Left ventricle myocardium inferior (tissue), 1 donor: ENCODE results near the gene NCAPG2. TPM values are rescaled to one million over a fixed set of nuclear protein-coding genes. Genes with fewer than 3 reads are reported as not detected.

Experiments
- DNase-seq: peaks from one replicate; pipeline ENCODE4 v3.0.0-alpha.2; 2020
- H3K27ac ChIP-seq: fragments of 200-600 bp; replicated peaks from 2 replicates; pipeline ENCODE4 v1.8.0; 2021
- H3K27me3 ChIP-seq: fragments of 200-600 bp; 2 replicates; pipeline ENCODE4 v1.8.0; 2021; ENCODE audit warnings: low read depth
- H3K36me3 ChIP-seq: fragments of 200-600 bp; 2 replicates; pipeline ENCODE4 v1.8.0; 2021
- H3K4me1 ChIP-seq: fragments of 200-600 bp; 2 replicates; pipeline ENCODE4 v1.8.0; 2021
- H3K4me3 ChIP-seq: fragments of 200-600 bp; 2 replicates; pipeline ENCODE4 v1.8.0; 2021; ENCODE audit warnings: mild to moderate bottlenecking, moderate library complexity
- H3K9me3 ChIP-seq: fragments of 200-600 bp; replicated peaks from 2 replicates; pipeline ENCODE4 v1.8.0; 2021
- intact Hi-C: fragments of 100-400 bp; cut with micrococcal nuclease; formaldehyde crosslinking; loops from one replicate; pipeline ENCODE4 v1.11.0; 2022
- total RNA-seq: library from RNA; stranded (reverse); fragmentation: NEBNext Ultra II Directional; extraction: Animal tissue kit (Norgen Biotek cat#: 25700); gene quantifications from one replicate; pipeline ENCODE4 v1.2.1, GENCODE V29; 2021
- TF ChIP-seq, protein P1 (sequence below): fragments of 200-600 bp; IDR thresholded peaks from 2 replicates; pipeline ENCODE4 v1.8.0; 2021; ENCODE audit warnings: antibody characterized with exemption, mild to moderate bottlenecking, borderline replicate concordance
- donor health status: DM: no; HTN: yes; CAD: no; lungs with severe emphysema.

NCAPG2 gene
- total RNA-seq, 1 donor from 2014 or later = 3.7 TPM

DNA sequence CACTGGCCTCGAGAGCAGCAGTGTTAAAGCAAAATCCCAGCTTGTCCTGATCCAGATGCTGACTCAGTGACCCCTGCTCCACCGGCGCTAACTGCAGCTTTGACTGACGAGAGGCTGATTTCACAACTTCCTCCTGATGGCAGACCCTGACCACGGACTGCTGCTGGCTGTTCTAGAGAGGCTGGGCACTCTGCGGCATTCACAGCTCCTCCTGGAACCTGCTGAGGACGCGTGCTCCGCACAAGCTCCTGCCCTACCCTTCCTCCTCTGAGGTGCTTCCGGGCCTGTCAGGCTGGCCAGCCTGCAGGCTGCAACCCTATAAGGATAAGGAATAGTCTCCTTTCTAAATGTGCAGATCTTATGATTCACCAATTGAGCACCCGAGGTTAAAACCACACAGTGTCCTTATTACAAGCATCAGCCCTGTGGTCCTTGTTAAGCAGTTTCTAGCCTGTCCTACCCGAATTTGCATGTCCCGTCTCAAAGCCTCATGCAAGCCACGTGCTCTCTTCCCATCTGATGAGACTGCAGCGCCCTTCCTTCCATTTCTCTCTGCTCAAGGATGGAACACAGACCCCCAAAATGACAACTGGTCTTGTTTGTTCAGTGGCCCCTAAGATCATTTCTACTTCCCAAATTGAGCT is 35.5 kb upstream of the NCAPG2 start:
- H3K27ac ChIP-seq = no peak overlapping the region
- H3K27me3 ChIP-seq = no peaks in the 10 kb centered on the region
- H3K9me3 ChIP-seq = no peaks in the 10 kb centered on the region
- no peak overlapping the region for H3K4me3 ChIP-seq
- TF ChIP-seq, protein P1, sequence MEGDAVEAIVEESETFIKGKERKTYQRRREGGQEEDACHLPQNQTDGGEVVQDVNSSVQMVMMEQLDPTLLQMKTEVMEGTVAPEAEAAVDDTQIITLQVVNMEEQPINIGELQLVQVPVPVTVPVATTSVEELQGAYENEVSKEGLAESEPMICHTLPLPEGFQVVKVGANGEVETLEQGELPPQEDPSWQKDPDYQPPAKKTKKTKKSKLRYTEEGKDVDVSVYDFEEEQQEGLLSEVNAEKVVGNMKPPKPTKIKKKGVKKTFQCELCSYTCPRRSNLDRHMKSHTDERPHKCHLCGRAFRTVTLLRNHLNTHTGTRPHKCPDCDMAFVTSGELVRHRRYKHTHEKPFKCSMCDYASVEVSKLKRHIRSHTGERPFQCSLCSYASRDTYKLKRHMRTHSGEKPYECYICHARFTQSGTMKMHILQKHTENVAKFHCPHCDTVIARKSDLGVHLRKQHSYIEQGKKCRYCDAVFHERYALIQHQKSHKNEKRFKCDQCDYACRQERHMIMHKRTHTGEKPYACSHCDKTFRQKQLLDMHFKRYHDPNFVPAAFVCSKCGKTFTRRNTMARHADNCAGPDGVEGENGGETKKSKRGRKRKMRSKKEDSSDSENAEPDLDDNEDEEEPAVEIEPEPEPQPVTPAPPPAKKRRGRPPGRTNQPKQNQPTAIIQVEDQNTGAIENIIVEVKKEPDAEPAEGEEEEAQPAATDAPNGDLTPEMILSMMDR = no peak
- intact Hi-C loops = no loop called here
- peaks cover 92% of the 10 kb centered on the region for H3K36me3 ChIP-seq
- no peaks in the 10 kb centered on the region for H3K4me1 ChIP-seq
- no peak for DNase-seq

DNA sequence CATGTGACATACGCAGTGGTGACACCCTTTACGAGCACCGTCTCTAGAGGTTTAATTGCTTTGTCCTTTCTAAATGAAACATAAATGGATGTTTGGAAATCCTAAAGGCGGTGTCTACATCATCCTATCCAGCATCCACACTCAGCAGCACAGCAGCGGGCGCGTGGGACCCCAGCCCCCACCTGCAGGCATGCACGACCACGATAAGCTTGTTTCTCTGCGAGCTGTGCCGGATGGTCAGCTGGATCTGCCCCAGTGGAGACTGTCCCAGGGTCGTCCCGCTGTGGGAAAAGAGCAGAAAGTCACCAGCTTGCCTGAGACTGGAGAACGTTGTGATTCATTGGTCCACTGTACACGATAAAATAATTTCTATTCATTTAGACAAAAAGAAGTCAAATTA is 34.2 kb upstream of the NCAPG2 start:
- H3K4me1 ChIP-seq = no peaks in the 10 kb centered on the region
- TF ChIP-seq, protein P1 = no peak
- peaks cover 98% of the 10 kb centered on the region for H3K36me3 ChIP-seq
- H3K27me3 ChIP-seq = no peaks in the 10 kb centered on the region
- H3K27ac ChIP-seq = no peak overlapping the region
- no peak for DNase-seq
- intact Hi-C loops = no loop called here
- no peaks in the 10 kb centered on the region for H3K9me3 ChIP-seq
- H3K4me3 ChIP-seq = no peak overlapping the region

DNA sequence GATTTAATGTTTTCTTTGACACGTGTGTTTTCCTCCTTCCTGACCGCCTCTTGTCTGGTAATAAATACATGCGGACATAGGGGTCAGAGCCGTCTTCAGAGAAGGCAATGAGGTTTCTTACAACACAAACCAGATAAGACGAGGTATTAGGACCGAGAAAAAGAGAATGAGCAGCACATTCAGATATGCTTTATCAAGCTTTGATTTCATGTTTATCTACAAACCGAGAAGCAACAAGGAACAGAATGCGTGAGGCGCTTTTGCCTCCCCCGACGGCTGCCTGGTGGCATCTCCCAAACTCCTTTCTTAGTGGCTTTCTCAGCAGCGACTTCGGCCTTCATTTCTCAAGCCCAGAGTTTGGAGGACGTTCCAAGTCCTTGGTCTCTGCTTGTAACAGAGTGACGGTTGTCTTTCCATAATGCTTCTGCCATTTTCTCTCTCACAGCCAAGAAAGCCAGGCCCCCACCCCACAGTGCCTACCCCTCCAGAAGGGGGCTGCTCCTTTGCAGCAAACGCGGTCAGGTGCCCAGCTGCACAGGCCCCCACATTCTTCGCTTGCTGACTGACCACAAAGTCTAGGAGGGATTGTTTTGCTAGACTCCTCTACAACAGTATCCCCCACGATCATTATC is 32.6 kb upstream of the NCAPG2 start:
- no peak overlapping the region for H3K4me3 ChIP-seq
- H3K27me3 ChIP-seq = no peaks in the 10 kb centered on the region
- no peaks in the 10 kb centered on the region for H3K9me3 ChIP-seq
- H3K4me1 ChIP-seq = no peaks in the 10 kb centered on the region
- H3K27ac ChIP-seq = no peak overlapping the region
- TF ChIP-seq, protein P1 = no peak
- intact Hi-C loops = no loop called here
- H3K36me3 ChIP-seq = peaks cover 97% of the 10 kb centered on the region
- DNase-seq = no peak

DNA sequence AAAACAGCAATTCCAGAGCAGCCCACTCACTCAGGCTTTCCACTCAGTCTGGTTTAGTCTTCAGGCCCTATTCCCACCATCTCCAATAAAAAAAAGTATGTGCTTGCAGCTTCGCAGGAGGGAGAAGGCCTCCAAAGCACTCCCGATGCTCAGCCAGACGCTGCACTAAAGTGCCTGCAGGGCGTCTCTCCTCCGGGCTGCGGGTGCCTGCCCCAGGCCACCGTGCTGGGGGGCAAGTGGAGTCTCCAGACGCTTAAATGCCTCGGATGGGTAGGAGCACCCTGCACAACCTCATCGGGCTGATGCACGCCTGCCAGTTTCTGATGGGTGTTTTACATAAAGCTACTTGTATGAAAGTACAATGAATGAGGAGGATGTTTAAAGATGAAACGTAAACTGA is 31.3 kb upstream of the NCAPG2 start:
- DNase-seq = no peak
- Histone ChIP-seq H3K36me3 (peaks cover 97% of the 10 kb centered on the region), H3K4me1 (peaks cover under 1% of the 10 kb centered on the region), H3K27ac (no peak overlapping the region), H3K27me3 (no peaks in the 10 kb centered on the region), H3K9me3 (no peaks in the 10 kb centered on the region), H3K4me3 (no peak overlapping the region)
- intact Hi-C loops = no loop called here
- TF ChIP-seq, protein P1 = no peak

DNA sequence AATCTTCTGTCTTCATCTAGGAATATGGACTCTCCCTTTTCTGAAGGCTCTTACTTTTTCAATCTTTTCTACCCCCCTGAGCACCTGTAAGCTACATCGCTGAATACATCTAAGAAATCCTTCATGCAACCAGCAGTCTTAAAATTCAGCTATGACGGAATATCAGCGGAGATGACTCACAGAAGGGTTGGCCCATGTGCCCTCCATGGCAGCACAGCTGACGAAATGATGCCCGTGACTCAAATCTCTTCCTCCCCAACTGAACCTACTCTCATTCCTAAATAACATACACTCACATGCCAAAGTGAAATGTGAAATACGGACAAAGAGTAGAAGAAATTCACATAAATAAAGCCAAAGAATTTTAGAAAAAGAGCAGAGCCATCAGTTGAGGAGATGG is 30.3 kb upstream of the NCAPG2 start:
- intact Hi-C loops = no loop called here
- H3K36me3 ChIP-seq = peaks cover 97% of the 10 kb centered on the region
- H3K4me3 ChIP-seq = no peak overlapping the region
- no peaks in the 10 kb centered on the region for H3K9me3 ChIP-seq
- H3K27me3 ChIP-seq = no peaks in the 10 kb centered on the region
- no peak overlapping the region for H3K27ac ChIP-seq
- no peak for DNase-seq
- peaks cover 7% of the 10 kb centered on the region for H3K4me1 ChIP-seq
- TF ChIP-seq, protein P1 = no peak
